Epithelial cell of prostate (primary cell): ENCODE data around the gene PDGFA.
"Not testable (repeated sequence)": the region's sequence is repeated elsewhere in the genome, so short reads cannot be mapped to it uniquely, and the experiment has no call there.

Experiments used
- DNase-seq: peaks from one replicate; pipeline ENCODE4 v3.0.0-alpha.2; 2011; ENCODE audit warnings: low read depth, low spot score
- H3K27ac ChIP-seq: fragments of 450-650 bp; 2 replicates; pipeline ENCODE4 v1.5.1; 2017; ENCODE audit warnings: mild to moderate bottlenecking

Gene PDGFA

GRCh38 chr7:552868-553635 is 33.4 kb upstream of the PDGFA start:
- no peak for DNase-seq
- no peak overlapping the region for H3K27ac ChIP-seq

- DNase-seq, H3K27ac ChIP-seq: not testable (repeated sequence)
Observed at GRCh38 chr7:552151-552867, 32.7 kb upstream of the PDGFA start.

DNA sequence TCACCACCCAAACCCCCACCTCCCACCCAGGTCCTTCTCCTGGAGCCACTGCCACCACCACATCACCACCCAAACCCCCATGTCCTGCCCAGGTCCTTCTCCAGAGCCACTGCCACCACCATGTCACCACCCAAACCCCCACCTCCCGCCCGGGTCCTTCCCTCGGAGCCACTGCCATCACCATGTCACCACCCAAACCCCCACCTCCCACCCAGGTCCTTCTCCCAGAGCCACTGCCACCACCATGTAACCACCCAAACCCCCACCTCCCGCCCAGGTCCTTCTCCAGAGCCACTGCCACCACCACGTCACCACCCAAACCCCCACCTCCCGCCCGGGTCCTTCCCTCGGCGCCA is 31.9 kb upstream of the PDGFA start:
- DNase-seq, H3K27ac ChIP-seq: not testable (repeated sequence)

DNA sequence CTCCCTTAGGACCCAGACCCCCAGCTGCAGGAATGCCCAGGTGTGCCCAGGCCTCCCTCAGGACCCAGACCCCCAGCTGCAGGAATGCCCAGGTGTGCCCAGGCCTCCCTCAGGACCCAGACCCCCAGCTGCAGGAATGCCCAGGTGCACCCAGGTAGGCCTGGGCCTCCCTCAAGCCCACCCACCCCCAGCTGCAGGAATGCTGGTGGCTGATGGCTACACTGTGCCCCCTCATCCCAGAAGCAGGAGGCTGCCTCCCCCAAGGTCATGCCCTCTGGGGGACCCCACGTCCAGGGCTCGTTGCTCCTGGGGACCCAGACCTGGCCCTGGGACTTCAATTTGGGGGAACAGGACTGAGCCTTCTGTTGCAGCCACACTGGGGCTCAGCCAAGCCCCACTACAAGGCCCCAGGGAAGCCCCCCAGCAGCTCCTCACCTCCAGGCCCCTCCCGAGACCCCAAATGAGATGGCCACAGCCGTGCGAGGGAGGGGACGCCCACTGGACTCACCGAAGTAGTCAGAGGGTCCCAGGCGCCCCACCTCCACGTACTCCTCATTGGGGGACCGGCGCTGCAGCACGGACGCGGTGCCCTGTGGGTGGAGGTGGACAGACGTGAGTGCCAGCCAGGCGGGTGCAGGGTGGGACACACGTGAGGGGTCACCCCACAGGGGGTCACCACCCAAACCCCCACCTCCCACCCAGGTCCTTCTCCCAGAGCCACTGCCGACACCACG is 31.4 kb upstream of the PDGFA start:
- H3K27ac ChIP-seq, result no peak overlapping the region
- no peak for DNase-seq

DNA sequence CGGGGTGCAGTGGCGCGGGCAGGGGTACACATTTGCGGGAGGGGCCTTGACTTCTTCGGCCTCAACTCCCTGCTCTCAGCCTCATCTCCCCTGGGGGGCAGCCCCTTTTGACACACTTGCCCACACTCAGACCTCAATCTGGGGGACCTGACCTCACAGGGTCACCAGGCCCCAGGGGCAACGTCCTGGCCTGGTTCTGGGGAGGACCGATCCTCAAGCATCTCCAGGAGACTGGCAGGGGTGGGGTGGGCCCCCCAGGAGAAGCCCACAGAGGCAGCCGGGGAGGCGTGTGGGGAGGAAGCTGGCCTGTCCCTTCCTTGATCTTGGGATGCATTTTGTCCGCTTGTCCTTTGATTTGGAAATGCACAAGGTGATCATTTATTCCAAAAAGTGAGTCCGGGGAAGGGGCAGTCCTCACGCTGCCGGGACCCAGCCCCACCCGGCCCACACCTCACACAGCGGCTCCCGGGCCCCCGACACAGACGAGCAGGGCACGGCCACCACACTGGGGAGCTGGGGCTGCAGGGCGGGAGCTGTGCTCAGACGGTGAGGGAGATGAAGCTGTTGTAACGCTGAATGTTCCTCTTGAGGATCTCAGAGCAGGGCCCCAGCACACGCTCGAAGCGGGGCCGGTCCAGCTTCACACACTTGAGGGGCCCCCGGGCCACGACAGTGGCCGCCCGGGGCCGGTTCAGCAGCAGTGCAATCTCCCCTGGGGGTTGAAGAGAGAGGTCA is 30.4 kb upstream of the PDGFA start:
- no peak for DNase-seq
- H3K27ac ChIP-seq, result no peak overlapping the region

DNA sequence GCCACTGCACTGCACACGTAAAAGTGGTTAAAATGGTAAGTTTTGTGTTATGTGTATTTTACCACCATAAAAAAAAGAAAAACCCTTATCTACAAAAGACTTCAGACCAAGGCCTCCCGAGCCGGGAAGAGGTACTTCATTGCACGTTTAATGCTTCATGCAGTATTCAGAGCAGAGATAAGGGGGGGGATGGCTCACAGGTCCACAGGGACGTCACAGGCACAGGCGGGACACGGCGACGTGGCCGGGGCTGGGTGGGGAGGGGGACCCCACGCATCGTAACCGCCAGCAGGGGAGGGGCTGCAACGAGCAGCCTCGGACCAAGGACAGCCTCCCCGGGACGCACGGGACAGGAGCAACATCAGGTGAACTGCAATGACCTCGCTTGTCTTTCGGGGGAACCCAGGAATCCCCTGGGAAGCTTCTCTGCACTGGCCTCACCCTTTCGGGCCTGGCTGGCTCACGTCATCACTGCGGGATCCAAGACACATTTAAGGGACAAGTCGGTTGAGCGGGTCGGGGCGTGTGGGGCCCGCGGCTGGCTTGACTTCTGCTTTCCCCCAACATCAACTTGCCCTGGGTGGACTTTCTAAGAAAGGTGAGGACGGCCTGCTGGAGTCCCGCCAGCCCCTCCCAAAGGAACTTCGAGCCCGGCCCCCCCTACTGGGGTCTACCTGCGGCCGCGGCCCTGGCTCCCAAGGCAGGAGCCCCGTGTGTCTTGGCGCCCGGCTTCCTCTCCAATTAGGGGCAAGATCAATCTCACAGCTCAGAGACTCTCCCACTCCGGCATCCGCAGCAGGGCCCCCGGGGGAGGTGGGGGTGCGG is 29.6 kb upstream of the PDGFA start:
- no peak for DNase-seq
- H3K27ac ChIP-seq, result no peak overlapping the region

GRCh38 chr7:548401-548800 is 28.8 kb upstream of the PDGFA start:
- H3K27ac ChIP-seq, result no peak overlapping the region
- no peak for DNase-seq

DNA sequence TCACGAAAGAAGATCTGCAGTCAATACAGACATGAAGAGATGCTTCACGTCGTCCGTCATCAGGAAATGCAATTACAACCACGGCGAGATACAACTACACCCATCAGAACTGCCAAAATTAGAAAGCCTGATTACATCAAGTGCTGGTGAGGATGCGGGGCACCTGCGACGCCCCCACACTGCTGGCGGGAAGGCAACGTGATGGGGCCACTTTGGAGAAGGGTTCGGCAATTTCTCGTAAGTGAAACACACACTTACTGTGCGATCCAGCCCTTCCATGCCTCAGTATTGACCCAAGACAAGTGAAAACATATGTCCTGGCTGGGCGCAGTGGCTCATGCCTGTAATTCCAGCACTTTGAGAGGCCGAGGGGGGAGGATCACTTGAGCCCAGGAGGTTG is 25.8 kb upstream of the PDGFA start:
- DNase-seq, result no peak
- H3K27ac ChIP-seq, result no peak overlapping the region

DNA sequence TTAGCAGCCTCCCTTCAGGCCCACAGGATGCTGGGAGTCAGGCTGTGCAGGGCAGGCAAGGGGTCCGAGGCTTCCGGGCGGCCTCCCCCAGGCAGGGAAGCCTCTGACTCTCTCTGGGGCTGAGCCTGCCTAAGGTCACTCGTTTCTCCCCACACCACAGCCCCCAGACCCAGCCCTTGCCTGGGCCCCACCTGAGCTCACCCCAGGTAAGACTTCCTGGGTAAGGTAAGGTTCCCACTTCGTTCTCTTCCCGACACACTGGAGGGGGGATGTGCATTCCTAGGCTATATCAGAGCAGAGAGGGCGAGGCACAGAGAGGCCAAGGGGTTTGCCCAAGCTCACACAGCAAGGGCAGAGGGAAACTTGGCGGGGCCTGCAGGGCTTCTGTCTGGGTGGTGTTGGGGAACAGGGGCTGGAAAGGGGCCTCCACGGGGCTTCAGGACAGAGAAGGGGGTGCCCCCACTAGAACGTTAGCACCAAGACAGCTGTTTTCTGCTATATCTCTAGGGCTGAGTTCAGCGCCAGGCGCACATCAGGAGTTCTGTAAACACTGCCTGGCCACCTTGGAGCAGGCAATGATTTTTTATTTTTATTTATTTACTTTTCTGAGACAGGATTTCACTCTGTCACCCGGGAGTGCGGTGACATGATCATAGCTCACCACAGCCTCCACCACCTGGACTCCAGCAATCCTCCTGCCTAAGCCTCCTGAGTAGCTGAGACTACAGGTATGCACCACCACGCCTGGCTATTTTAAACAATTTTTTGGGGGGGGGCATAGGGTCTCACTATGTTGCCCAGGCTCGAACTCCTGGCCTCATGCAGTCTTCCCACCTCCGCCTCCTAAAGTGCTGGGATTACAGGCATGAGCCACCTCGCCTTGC is 24.9 kb upstream of the PDGFA start:
- no peak overlapping the region for H3K27ac ChIP-seq

DNA sequence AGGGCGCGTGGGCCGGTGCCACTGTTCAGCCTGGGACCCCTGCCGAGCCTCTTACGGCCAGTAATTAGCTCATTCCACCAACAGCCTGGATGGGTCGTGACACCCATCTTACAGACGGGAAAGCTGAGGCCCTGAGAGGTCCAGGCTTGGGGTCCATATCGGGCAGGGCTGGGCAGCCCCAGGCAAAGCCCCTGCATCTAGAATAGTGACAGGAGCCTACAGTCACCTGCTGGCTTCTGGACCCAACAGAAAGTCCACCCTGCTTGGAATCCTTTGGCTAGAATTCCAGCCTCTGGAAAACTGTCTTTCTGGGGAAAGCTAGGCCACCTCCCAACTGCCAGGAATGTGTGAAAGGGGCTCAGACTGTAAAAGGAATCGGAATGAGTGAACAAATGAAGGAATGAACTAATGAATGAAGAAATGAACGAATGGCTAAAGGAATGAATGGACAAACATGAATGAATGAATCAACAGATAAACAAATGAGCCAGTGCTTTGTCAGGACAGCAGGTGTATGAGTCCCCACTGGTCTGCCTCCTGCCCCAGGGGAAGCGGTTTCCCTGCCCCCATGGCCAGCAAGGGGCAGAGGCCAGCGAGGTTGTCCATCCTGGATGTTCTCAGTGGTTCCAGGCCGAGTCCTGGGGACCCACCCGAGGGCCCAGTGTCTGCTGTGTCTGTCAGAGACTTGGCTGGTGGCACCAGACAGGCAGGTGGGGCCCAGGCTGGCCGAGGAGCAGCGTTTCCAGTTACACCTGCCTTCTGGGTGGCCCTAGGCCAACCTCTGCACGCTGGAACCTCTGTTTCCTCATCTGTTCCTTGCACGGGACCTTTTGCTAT is 24.1 kb upstream of the PDGFA start:
- H3K27ac ChIP-seq, result peak overlapping the region; percentile 40
- DNase-seq, result no peak

More for the DNA sequence above, 24.9 kb upstream of the PDGFA start:
- DNase-seq, result no peak

DNA sequence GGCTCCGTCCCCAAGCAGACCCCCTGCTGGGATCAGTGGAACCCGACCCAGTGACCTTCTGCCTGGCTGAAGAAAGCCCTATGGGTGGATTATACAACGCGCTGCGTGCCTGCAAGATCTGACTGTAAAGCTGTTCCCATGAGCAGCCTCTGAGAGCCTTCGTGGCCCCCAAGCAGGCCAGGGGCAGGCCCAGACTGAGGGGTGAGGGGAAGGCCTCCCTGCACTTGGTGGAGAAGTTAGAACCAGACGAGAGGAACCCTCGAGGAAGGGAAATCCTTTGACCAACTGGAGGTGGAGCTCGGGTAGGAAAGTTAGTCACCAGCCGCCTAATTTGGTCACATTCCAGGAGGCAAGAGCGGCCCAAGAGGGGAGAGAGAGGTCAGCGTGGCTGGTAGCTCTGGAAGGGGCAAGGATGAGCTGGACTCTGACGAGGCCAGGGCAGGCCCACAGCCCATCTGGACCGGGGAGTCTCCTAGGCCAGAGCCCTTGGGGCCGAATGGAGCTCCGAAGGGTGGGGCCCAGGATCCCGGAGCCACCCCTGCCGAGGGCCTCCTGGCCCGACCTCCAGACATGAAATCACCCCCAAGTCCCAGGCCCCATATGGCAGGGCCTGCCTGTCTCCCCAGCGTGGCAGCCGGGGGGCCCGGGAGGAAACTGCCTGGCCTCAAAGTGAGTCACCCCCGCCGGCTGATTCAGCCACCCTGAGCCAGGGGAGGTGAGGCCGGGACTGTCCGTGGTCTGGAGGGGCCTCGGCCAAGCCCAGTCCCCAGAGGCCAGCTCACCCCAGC is 23.3 kb upstream of the PDGFA start:
- no peak for DNase-seq
- peak overlapping the region; percentile 40 for H3K27ac ChIP-seq

- H3K27ac ChIP-seq, result no peak overlapping the region
- DNase-seq, result no peak
Observed at GRCh38 chr7:542131-542712, 22.6 kb upstream of the PDGFA start.

DNA sequence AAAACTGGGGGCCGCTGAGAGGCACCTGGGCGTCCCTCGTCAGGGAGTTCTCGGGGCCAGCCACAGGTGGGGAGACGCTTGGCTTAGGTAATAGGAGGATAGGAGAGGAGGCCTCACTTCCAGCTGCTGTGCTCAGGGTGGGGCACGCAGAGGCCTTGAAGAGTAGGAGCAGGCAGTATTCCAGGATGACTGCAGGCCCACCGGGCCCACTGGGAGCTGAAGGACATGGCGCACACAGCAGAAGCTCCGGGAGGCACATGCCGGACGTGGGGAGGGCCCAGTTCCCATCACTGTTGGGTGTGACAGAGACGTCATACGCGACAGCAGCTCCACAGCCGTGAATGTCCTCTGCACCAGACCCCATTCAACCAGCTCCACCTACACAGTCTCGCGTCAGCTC is 22.0 kb upstream of the PDGFA start:
- H3K27ac ChIP-seq, result no peak overlapping the region
- DNase-seq, result no peak

DNA sequence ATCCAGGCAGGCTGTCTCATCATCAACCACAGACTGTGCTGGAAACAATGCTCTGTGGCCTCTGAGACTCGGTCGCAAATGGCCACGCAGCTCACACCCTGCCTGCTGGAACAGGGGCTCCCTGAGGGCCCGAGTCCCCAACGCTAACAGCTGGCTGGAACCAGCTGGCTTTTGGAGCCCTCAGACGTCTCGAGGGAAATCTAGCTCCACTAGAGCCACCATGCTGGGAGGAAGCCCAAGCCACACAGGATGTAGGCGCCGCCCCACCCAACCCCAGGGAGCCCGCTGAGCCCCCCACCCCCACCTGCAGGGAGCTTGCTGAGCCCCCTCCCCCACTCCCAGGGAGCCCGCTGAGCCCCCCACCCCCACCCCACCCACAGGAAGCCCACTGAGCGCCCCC is 21.4 kb upstream of the PDGFA start:
- no peak overlapping the region for H3K27ac ChIP-seq
- no peak for DNase-seq

DNA sequence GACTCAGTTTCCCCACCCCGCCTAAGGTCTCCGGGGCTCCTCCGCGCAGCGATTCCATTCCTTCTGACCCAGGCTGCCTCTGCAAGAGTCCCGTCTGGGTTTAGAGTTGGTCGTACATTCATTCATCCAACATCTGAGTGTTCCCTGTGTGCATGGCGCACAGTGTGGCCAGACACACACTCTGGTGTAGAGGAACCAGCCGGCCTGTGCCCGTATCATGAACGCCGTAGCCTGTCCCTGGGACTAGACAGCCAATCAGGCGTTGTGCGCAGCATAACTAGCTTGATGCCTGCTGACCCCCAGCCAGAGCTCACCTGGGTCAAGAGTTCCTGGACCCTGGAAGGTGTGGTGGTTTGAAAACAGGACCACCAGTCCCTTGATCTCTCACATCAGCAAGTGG is 20.9 kb upstream of the PDGFA start:
- no peak for DNase-seq
- peak overlapping the region; percentile 95 for H3K27ac ChIP-seq

DNA sequence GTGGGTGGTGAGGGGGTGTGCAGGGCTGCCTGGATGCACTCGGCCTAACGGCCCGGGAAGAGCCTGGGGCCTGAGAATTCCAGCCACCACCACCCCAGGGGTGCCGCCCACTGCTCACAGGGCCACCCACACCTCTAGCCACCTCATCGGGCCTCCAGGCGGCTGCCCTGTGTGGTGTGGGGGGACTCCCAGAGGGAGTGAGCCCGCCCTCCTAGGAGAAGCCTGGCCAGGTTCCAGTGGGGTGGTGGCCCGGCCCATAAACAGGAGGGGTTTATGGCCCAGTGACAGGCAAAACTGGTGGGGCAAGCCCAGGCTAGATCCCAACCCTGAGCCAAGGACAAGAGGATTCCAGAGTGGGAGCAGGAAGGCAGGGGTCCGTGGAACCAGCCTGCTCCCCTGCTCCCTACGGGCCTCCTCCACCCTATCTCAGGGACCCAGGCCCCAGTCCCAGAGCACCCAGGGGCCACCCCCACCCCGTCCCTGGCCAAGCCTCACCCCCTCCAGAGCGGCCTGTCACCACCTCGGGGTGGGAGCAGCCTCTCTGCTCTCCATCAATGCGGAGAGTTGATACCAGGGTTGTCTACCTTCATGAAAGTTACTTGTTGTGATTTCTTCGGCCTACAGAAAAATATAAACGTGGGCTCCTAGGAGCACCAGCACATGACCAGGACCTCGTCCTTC is 20.2 kb upstream of the PDGFA start:
- H3K27ac ChIP-seq, result peak overlapping the region; percentile 95
- peak; percentile 55 for DNase-seq
